Hepatocyte (in vitro differentiated cells): ENCODE data around the gene CD27. TPM values are rescaled to one million over a fixed set of nuclear protein-coding genes. Genes with fewer than 3 reads are reported as not detected.
"Not testable (repeated sequence)": the region's sequence is repeated elsewhere in the genome, so short reads cannot be mapped to it uniquely, and the experiment has no call there.

Experiments used
- DNase-seq: peaks from one replicate; pipeline ENCODE4 v3.0.0-alpha.2; 2016; ENCODE audit warnings: low spot score
- H2AFZ ChIP-seq: fragments of 200-600 bp; sonication (generic); 2 replicates; pipeline ENCODE4 v1.6.0; 2016; ENCODE audit warnings: antibody characterized with exemption, mild to moderate bottlenecking
- H3K27ac ChIP-seq: fragments of 200-600 bp; sonication (generic); 2 replicates; pipeline ENCODE4 v1.5.1; 2016; ENCODE audit warnings: mild to moderate bottlenecking
- H3K27me3 ChIP-seq: fragments of 200-600 bp; sonication (generic); 2 replicates; pipeline ENCODE4 v1.6.1; 2016
- H3K36me3 ChIP-seq: fragments of 200-600 bp; sonication (generic); replicated peaks from 2 replicates; pipeline ENCODE4 v1.5.1; 2016; ENCODE audit warnings: low read depth; ENCODE audit not compliant: insufficient read depth
- H3K4me1 ChIP-seq: fragments of 200-600 bp; sonication (generic); 2 replicates; pipeline ENCODE4 v1.5.1; 2016; ENCODE audit warnings: mild to moderate bottlenecking, moderate library complexity; ENCODE audit not compliant: insufficient read depth
- H3K4me2 ChIP-seq: fragments of 200-600 bp; sonication (generic); 2 replicates; pipeline ENCODE4 v1.6.0; 2016
- H3K4me3 ChIP-seq: fragments of 200-600 bp; sonication (generic); 2 replicates; pipeline ENCODE4 v1.5.1; 2016; ENCODE audit warnings: mild to moderate bottlenecking
- H3K79me2 ChIP-seq: fragments of 200-600 bp; sonication (generic); 2 replicates; pipeline ENCODE4 v1.6.0; 2017; ENCODE audit warnings: mild to moderate bottlenecking
- H3K9me2 ChIP-seq: fragments of 200-600 bp; sonication (generic); replicated peaks from 2 replicates; pipeline ENCODE4 v1.6.0; 2017; ENCODE audit warnings: mild to moderate bottlenecking; ENCODE audit not compliant: insufficient read depth
- H3K9me3 ChIP-seq: fragments of 200-600 bp; sonication (generic); 2 replicates; pipeline ENCODE4 v1.5.1; 2016; ENCODE audit warnings: low read depth, mild to moderate bottlenecking
- H4K20me1 ChIP-seq: fragments of 200-600 bp; sonication (generic); 2 replicates; pipeline ENCODE4 v1.6.0; 2016; ENCODE audit warnings: mild to moderate bottlenecking; ENCODE audit not compliant: insufficient read depth, poor library complexity, severe bottlenecking
- CTCF ChIP-seq: fragments of 200-600 bp; sonication (generic); IDR thresholded peaks from 2 replicates; pipeline ENCODE4 v1.5.1; 2016; ENCODE audit warnings: antibody characterized with exemption, mild to moderate bottlenecking; ENCODE audit not compliant: poor library complexity
- EZH2 ChIP-seq: fragments of 200-600 bp; sonication (generic); IDR thresholded peaks from 2 replicates; pipeline ENCODE4 v1.6.1; 2016; ENCODE audit warnings: antibody characterized with exemption, mild to moderate bottlenecking, borderline replicate concordance
- EZH2phosphoT487 ChIP-seq: fragments of 200-600 bp; sonication (generic); IDR thresholded peaks from one replicate; pipeline ENCODE4 v1.6.1; 2018; ENCODE audit warnings: antibody characterized with exemption, mild to moderate bottlenecking, low read depth, moderate library complexity; ENCODE audit not compliant: unreplicated experiment, severe bottlenecking
- WGBS: methylation state at CpG from one replicate; pipeline ENCODE4 v1.1.6; 2016; ENCODE audit warnings: low lambda C conversion rate; ENCODE audit errors: missing lambda C conversion rate; 5-methylcytosine and 5-hydroxymethylcytosine counted together
- polyA plus RNA-seq: library from polyadenylated mRNA; unstranded; fragments of >200 nt; fragmentation: Nextera tagmentation; extraction: Ambion mirVana; gene quantifications from 2 replicates; pipeline ENCODE4 v1.2.1, GENCODE V29; 2016
- total RNA-seq: library from RNA; depleted of rRNA; stranded (reverse); fragments of >200 nt; gene quantifications from 2 replicates; pipeline ENCODE4 v1.2.3, GENCODE V29; 2014

Gene CD27
- total and polyA plus RNA-seq, 2 experiments from 2014 or later, result 0.15 TPM; not detected in 1

- H2AFZ ChIP-seq, result no peak overlapping the region
- no peaks in the 10 kb centered on the region for H3K27me3 ChIP-seq
- no peak for DNase-seq
- H3K4me1 ChIP-seq, result no peaks in the 10 kb centered on the region
- H3K36me3 ChIP-seq, result no peaks in the 10 kb centered on the region
- H3K79me2 ChIP-seq, result no peaks in the 10 kb centered on the region
- H3K9me2 ChIP-seq, result no peaks in the 10 kb centered on the region
- 87% methylated on average over 20 of the region's 20 CpGs for WGBS
- H3K27ac ChIP-seq, result no peak overlapping the region
- H3K4me2 ChIP-seq, result no peak overlapping the region
- H3K9me3 ChIP-seq, result no peaks in the 10 kb centered on the region
- no peaks in the 10 kb centered on the region for H4K20me1 ChIP-seq
- no peak overlapping the region for H3K4me3 ChIP-seq
- no peak for TF ChIP-seq CTCF
- TF ChIP-seq EZH2phosphoT487, result no peak
- TF ChIP-seq EZH2, result no peak
These were observed 33.7 kb downstream of the CD27 start for GRCh38 chr12:6478416-6478815.

DNA sequence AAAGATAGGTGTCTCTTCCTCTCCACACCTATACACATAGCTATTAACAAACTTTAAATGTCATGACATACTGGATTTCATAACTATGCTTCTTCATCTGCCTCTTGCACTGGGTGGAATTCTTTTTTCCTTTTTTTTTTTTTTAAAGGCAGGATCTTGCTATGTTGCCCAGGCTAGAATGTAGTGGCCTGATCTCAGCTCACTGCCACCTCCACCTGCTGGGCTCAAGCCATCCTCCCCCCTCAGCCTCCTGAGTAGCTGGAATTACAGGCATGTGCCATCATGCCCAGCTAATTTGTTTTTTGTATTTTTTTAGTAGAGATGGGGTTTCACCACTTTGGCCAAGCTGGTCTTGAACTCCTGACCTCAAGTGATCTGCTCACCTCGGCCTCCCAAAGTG is 43.5 kb downstream of the CD27 start:
- Histone ChIP-seq H3K9me3 (no peaks in the 10 kb centered on the region), H3K79me2 (peaks cover 15% of the 10 kb centered on the region), H3K4me1 (peaks cover 5% of the 10 kb centered on the region), H3K27ac (no peak overlapping the region), H3K4me2 (no peak overlapping the region), H3K27me3 (no peaks in the 10 kb centered on the region), H4K20me1 (no peaks in the 10 kb centered on the region), H3K4me3 (no peak overlapping the region), H3K9me2 (no peaks in the 10 kb centered on the region), H3K36me3 (no peaks in the 10 kb centered on the region), H2AFZ (no peak overlapping the region)
- no peak for TF ChIP-seq EZH2phosphoT487
- no peak for TF ChIP-seq CTCF
- TF ChIP-seq EZH2, result no peak
- no peak for DNase-seq
- WGBS, result 100% methylated on average over 1 of the region's 1 CpG

- Histone ChIP-seq H3K27ac (no peak overlapping the region), H3K36me3 (no peaks in the 10 kb centered on the region), H3K4me3 (no peak overlapping the region), H3K27me3 (no peaks in the 10 kb centered on the region), H3K9me3 (no peaks in the 10 kb centered on the region), H3K4me2 (no peak overlapping the region), H4K20me1 (no peaks in the 10 kb centered on the region), H3K4me1 (peaks cover 5% of the 10 kb centered on the region), H3K9me2 (no peaks in the 10 kb centered on the region), H2AFZ (no peak overlapping the region), H3K79me2 (peaks cover 16% of the 10 kb centered on the region)
- WGBS, result 72% methylated on average over 4 of the region's 4 CpGs
- no peak for DNase-seq
- TF ChIP-seq CTCF (no peak), EZH2phosphoT487 (no peak), EZH2 (no peak)
These were observed 44.7 kb downstream of the CD27 start for GRCh38 chr12:6489449-6489848.

- not testable (repeated sequence) for H2AFZ ChIP-seq, H3K4me2 ChIP-seq, H4K20me1 ChIP-seq, DNase-seq, H3K27me3 ChIP-seq, H3K27ac ChIP-seq, H3K36me3 ChIP-seq, H3K4me3 ChIP-seq, H3K9me2 ChIP-seq, H3K9me3 ChIP-seq
- peaks cover 29% of the 10 kb centered on the region for H3K79me2 ChIP-seq
- H3K4me1 ChIP-seq, result peaks cover 15% of the 10 kb centered on the region
- 100% methylated on average over 1 of the region's 1 CpG for WGBS
These were observed 45.9 kb downstream of the CD27 start for GRCh38 chr12:6490673-6491072.
